Sigmoid colon (tissue), 7 donors: ENCODE measurements around the gene KIAA1217. TPM values are rescaled to one million over a fixed set of nuclear protein-coding genes. Genes with fewer than 3 reads are reported as not detected.
A peak's percentile ranks its signal among the peaks of the same experiment; 100 is the strongest.

Source experiments
- DNase-seq: peaks from one replicate; pipeline ENCODE4 v3.0.0-alpha.2; 2019
- H3K27ac ChIP-seq, 4 donors: fragments of 200-600 bp; sonication (generic); one replicate each; pipeline ENCODE4 v1.5.1; 2016 to 2019; ENCODE audit warnings: mild to moderate bottlenecking in 1 of 4
- H3K27me3 ChIP-seq, 3 donors: fragments of 200-600 bp; sonication (generic); one replicate each; pipeline ENCODE4 v1.5.1; 2019; ENCODE audit warnings: mild to moderate bottlenecking in 1 of 3
- H3K36me3 ChIP-seq, 4 donors: fragments of 200-600 bp; sonication (generic); one replicate each; pipeline ENCODE4 v1.5.1; 2016 to 2019
- H3K4me1 ChIP-seq, 4 donors: fragments of 200-600 bp; sonication (generic); one replicate each; pipeline ENCODE4 v1.5.1; 2017 to 2019
- H3K4me3 ChIP-seq, 4 donors: fragments of 200-600 bp; sonication (generic); one replicate each; pipeline ENCODE4 v1.5.1; 2017 to 2019; ENCODE audit warnings: mild to moderate bottlenecking in 2 of 4, moderate library complexity in 1 of 4
- H3K9me3 ChIP-seq, 4 donors: fragments of 200-600 bp in 3 of 4; sonication (generic) in 3 of 4; one replicate each; pipeline versions ENCODE4 v1.5.1 to v1.6.1; 2013 to 2019
- CTCF ChIP-seq, 4 experiments: fragments of 450-650 bp in 3 of 4; fragments of 200-600 bp in 1 of 4; IDR thresholded peaks; one replicate each; pipeline ENCODE4 v1.5.1; 2016 to 2019; ENCODE audit warnings: antibody characterized with exemption in 4 of 4, mild to moderate bottlenecking in 3 of 4, moderate library complexity in 2 of 4
- EP300 ChIP-seq, 4 donors: sonication (generic); formaldehyde crosslinking; IDR thresholded peaks; one replicate each; pipeline ENCODE4 v1.6.1; 2017; ENCODE audit warnings: antibody characterized with exemption in 4 of 4
- POLR2A ChIP-seq, 2 donors: fragments of 450-650 bp; IDR thresholded peaks; one replicate each; pipeline ENCODE4 v1.6.1; 2016; ENCODE audit warnings: antibody characterized with exemption in 2 of 2, mild to moderate bottlenecking in 2 of 2, moderate library complexity in 2 of 2
- POLR2AphosphoS5 ChIP-seq, 4 donors: sonication (generic); formaldehyde crosslinking; IDR thresholded peaks; one replicate each; pipeline ENCODE4 v1.6.1; 2017; ENCODE audit warnings: antibody characterized with exemption in 4 of 4
- WGBS, 2 donors: extraction: QIAGEN DNeasy Blood & Tissue Kit; methylation state at CpG; one replicate each; pipeline ENCODE4 v1.1.7; 2013; 5-methylcytosine and 5-hydroxymethylcytosine counted together
- intact Hi-C: fragments of 100-400 bp; cut with DNase I; formaldehyde crosslinking; loops from one replicate; pipeline ENCODE4 v1.15.1; 2023
- polyA plus RNA-seq, 3 donors: library from polyadenylated mRNA; stranded (reverse); fragments of 200-250 nt; gene quantifications; one replicate each; pipeline ENCODE4 v1.2.3, GENCODE V29; 2013
- total RNA-seq, 4 donors: library from RNA; depleted of rRNA; stranded (reverse); fragments of >200 nt; gene quantifications; one replicate each; pipeline ENCODE4 v1.1.0, GENCODE V29; 2016
- donor health status: healthy with polysubstance abuse.
- donor health status: Bipolar disorder and iron deficiency.
- donor health status: healthy.

The KIAA1217 gene
- total and polyA plus RNA-seq, 7 donors: 7.6 to 31.9 (median 15.0) TPM

DNA sequence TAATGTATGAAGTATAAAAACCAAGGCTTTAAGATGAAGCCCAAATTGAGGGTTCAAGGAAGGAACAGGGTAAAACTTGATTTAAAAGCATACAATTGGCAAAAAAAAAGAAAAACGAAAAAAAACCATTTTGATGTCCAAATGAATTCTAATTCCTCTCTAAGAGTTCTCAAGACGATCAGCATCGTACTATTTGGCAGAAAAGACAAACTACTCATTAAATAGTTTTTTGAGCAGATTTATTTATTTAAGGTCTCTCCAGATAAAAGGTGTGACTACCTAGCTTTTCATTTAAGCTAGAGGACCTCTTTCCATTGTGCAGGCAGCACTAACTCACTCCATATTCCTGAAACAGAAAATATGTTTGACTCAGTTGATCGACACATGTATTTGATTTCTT lies 245.0 kb downstream of the KIAA1217 start:
- intact Hi-C loops: no loop called here
- WGBS, 2 donors: 86 to 94% methylated on average over 4 of the region's 4 CpGs

GRCh38 chr10:24455447-24455846 lies 246.5 kb downstream of the KIAA1217 start:
- no peak overlapping the region for H3K4me3 ChIP-seq
- intact Hi-C loops: no loop called here
- DNase-seq: no peak
- H3K27me3 ChIP-seq: no peaks in the 10 kb centered on the region
- H3K4me1 ChIP-seq: no peaks in the 10 kb centered on the region
- H3K9me3 ChIP-seq: no peaks in the 10 kb centered on the region
- no peaks in the 10 kb centered on the region for H3K36me3 ChIP-seq
- TF ChIP-seq POLR2A (IDR thresholded peaks at IDR 0.05) (no peak), CTCF (IDR thresholded peaks at IDR 0.05) (no peak), POLR2AphosphoS5 (IDR thresholded peaks at IDR 0.05) (no peak), EP300 (IDR thresholded peaks at IDR 0.05) (no peak)
- peak overlapping the region in 1 of 4 donors; percentile 3 for H3K27ac ChIP-seq
- 90 to 95% methylated on average over 4 of the region's 4 CpGs for WGBS, 2 donors

More for the DNA sequence above, 245.0 kb downstream of the KIAA1217 start:
- no peaks in the 10 kb centered on the region for H3K9me3 ChIP-seq
- H3K36me3 ChIP-seq: no peaks in the 10 kb centered on the region
- TF ChIP-seq POLR2A (IDR thresholded peaks at IDR 0.05) (no peak), CTCF (IDR thresholded peaks at IDR 0.05) (no peak), POLR2AphosphoS5 (IDR thresholded peaks at IDR 0.05) (no peak), EP300 (IDR thresholded peaks at IDR 0.05) (no peak)
- no peak for DNase-seq
- peak overlapping the region in 1 of 4 donors; percentile 7 for H3K27ac ChIP-seq
- no peaks in the 10 kb centered on the region for H3K27me3 ChIP-seq
- H3K4me1 ChIP-seq: no peaks in the 10 kb centered on the region
- no peak overlapping the region for H3K4me3 ChIP-seq

DNA sequence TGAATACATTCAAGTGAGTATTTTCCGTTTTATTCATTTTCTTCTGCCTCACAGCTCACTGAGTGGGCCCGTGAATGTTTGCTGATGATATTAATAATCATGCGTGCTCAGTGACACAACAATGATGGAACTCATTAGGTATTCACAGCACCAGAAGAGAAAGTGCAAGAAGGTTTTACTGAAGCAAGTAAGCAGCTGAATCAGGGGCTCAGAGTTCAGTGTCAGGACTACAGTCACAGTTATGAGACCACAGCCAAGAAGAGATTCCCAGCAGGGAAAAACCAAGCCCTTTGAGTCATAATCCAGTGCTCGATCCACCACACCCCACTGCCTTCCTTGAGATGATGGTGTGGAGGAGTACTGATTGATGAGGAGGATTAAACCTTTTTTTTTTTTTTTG lies 247.4 kb downstream of the KIAA1217 start:
- intact Hi-C loops: no loop called here
- 80% methylated on average over 4 of the region's 4 CpGs for WGBS, 2 donors

DNA sequence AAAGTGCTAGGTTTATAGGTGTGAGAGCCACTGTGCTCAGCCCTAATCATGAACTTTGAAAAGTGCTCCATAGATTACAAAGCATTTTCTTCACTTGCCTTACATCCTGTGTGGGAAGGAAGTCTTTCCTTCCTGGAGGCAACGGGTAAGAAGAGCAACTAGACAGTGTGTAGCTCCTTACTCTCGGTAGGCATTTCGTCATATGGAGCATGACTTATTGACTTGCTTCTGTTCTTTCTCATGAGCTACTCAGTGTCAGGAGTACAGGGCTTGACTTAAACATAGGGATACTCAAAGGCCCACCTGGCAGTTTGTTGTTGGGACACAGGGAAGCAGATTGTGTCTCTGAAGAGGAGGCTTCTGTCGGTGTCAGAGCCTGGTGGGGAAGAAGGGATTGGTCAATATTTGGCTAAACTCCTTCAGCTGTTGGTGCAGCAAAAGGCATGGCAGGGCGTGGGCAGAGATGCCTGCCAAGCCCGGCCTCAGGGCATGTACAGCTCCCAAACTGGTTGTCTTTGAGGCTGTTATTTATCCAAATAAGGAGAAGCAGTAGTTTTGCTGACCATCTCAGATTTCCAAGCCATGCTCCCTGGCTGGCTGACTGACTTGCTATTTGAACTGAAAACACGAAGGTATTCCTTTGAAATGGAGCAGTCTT lies 248.9 kb downstream of the KIAA1217 start:
- H3K27ac ChIP-seq: no peak overlapping the region
- no peaks in the 10 kb centered on the region for H3K36me3 ChIP-seq

More for the DNA sequence above, 247.4 kb downstream of the KIAA1217 start:
- Histone ChIP-seq H3K36me3 (no peaks in the 10 kb centered on the region), H3K27me3 (no peaks in the 10 kb centered on the region), H3K4me1 (no peaks in the 10 kb centered on the region), H3K27ac (peak overlapping the region in 2 of 4 donors; percentile 3 to 6), H3K4me3 (no peak overlapping the region), H3K9me3 (no peaks in the 10 kb centered on the region)
- DNase-seq: no peak
- TF ChIP-seq POLR2A (IDR thresholded peaks at IDR 0.05) (no peak), EP300 (IDR thresholded peaks at IDR 0.05) (no peak), CTCF (IDR thresholded peaks at IDR 0.05) (no peak), POLR2AphosphoS5 (IDR thresholded peaks at IDR 0.05) (no peak)

More for the DNA sequence above, 248.9 kb downstream of the KIAA1217 start:
- Histone ChIP-seq H3K9me3 (no peaks in the 10 kb centered on the region), H3K4me1 (peaks cover 0 to under 1% (median 0%) of the 10 kb centered on the region in 4 donors), H3K27me3 (no peaks in the 10 kb centered on the region), H3K4me3 (no peak overlapping the region)
- TF ChIP-seq POLR2A (IDR thresholded peaks at IDR 0.05): no peak
- TF ChIP-seq CTCF (IDR thresholded peaks at IDR 0.05): no peak
- no peak for TF ChIP-seq POLR2AphosphoS5 (IDR thresholded peaks at IDR 0.05)
- TF ChIP-seq EP300 (IDR thresholded peaks at IDR 0.05): no peak
- 41 to 67% methylated on average over 7 of the region's 7 CpGs for WGBS, 2 donors
- intact Hi-C loops: no loop called here
- no peak for DNase-seq
